Measurements from ENCODE around the gene KRTAP13-2.

The KRTAP13-2 gene, protein sequence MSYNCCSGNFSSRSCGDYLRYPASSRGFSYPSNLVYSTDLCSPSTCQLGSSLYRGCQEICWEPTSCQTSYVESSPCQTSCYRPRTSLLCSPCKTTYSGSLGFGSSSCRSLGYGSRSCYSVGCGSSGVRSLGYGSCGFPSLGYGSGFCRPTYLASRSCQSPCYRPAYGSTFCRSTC

DNA sequence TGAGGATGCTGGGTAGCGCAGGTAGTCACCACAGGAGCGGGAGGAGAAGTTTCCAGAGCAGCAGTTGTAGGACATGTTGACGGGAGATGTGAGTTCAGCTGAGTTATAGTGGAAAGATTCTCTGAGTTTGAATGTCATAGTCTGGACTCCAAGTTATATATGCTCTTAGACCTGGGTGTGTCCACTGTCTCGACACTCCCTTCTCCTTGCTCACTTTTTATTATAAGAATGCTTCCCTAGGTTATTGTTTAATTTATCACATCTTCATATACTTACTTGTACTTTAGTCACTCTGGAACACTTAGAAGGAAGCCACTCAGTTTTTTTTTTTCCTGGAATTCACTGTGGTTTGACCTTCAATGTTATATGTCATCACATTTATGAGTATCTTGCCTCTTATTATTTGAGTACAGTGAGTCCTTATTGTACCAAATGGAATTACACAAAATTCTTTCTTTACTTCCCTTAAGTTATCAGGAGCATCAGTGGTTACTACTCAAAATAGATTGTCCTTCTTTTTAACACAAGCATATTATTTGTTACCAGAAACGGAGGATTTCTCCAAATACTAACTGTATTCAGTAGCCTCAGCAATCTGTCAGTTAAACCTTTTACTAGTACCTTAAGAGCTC is at the start of gene KRTAP13-2:
TSS of gene KRTAP13-2 (minus strand) at position 133 of the 632 bp plus-strand sequence. CDS start at position 75, 58 bp downstream.
- DNase-seq = no peak

DNA sequence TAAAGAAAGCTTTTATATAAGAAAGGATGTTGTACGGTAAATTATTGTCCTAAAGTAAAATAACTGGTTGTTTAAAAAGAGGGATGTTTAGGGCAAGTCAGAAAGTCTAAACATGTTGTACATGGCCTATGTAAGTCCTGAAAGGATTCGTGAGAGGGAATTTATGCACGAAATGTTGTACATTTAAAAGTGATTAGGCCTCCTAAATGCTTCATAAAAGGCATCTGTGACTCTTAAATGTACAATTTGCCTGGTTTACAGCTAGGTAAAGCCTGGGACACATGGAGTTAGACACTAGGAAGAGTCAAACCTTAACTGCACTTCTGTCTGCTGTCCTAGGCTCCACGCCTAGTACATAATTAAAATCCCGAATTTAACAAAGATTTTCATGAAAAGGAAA is 43.9 kb upstream of the KRTAP13-2 start:
- no peak for DNase-seq

DNA sequence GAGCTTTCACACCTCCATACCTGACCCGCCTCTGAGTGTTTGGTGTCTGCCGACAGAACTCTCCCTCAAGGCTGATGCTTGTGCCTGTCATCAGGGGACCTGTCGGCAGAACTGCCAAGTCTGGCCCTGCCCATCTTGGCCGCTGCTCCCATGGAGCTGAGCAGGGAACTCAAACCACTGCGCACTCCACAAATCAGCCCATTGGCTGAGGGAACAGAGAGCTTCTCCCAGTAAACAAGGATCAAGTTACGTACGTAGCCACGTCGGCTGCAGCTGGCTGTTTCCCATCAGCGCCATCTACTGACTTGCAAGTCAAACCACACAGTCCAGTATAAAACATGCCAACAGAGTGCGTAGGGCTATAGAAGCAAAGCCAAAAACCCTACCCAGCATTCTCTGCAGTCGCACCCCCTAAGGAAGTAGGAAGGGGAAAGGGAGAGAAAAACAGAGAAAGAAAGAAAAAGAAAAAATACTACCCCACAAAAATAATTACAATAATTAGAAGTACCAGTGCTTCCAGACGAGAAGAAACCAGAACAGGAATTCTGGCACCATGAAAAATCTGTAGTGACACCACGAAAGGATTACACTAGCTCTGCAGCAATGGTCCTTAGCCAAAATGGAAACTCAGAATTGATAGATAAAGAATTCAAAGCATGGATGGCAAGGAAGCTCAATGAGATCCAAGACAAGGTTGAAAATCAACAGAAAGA is 36.9 kb upstream of the KRTAP13-2 start:
- peak; percentile 33 for DNase-seq

GRCh38 chr21:30395731-30396130 is 23.7 kb upstream of the KRTAP13-2 start, which contains the start of gene KRTAP13-1:
TSS of gene KRTAP13-1 (plus strand) at chr21:30396031. CDS start at chr21:30396087, 56 bp downstream.
- DNase-seq = no peak

- no peak for DNase-seq
Observed at GRCh38 chr21:30391492-30392025, 19.5 kb upstream of the KRTAP13-2 start.

DNA sequence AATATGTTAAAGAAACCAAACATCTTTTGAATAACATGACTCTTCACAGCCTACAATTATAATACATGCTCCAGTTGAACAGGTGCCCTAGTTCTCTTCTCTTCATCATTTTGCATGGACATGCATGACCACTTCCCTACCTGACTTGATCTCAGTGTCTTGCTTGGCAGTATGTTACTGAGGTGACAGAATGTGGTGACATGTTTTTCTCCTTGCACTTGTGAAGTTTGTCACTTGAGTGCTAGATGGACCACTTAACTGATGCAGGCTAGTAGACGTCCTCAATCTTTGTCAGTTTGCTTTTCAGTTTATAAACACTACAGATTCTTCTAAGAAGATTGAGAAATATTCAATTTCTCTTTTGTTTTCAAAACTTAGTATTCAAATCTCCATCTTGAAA is 10.1 kb upstream of the KRTAP13-2 start:
- no peak for DNase-seq

DNA sequence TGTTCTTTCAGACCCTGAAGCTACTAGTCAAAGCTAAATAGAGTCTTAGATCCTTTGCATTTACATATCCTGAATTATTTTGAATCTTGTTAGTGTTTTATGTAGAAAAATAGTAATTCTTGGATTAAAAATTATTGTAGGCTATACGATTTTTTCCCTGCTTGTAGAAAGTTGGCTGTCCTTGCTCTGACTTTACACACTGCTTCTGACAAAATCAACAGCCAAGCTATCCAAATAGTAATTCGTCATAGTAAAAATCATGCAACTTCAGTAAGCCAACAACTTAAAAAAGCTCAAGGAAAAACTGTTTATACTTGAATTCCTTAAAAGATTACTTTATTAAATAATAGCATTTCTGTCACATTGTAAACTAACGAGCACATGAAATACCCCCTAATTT is 16.2 kb downstream of the KRTAP13-2 start:
- no peak for DNase-seq

DNA sequence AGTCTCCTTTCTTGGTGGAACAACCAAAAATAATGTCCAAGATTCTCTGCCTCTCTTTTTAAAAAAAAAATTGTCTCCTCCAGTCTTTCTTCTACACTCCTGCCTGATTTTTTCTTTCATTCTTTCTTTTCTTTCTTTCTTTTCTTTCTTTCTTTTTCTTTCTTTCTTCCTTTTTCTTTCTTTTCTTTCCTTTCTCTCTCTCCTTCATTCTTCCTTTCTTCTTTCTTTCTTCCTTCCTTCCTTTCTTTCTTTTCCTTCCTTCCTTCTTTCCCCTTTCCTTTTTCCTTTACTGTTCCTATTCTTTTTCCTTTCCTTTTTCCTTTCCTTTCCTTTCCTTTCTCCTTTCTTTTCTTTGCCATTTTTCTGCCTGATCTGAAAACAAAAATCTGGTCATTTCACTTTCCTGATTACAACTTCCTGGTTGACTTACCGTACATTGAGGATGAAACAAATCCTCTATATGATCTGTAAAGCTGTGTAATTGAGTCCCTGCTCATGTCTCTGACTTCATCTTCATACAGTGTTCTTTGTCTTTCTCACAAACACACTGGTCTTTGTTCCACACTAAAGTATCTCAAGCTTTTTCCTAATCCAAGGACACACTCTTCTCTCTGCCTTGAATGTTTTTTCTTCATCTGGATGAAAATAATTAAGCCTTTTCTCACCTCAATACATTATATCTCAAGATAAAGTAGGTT is 17.6 kb downstream of the KRTAP13-2 start:
- DNase-seq = no peak

- no peak for DNase-seq
Observed at GRCh38 chr21:30351534-30351933, 20.5 kb downstream of the KRTAP13-2 start.

GRCh38 chr21:30349572-30349971 is 22.5 kb downstream of the KRTAP13-2 start:
- DNase-seq = no peak

- no peak for DNase-seq
Observed at GRCh38 chr21:30348506-30348905, 23.6 kb downstream of the KRTAP13-2 start, which contains the start of gene KRTAP23-1. TSS of gene KRTAP23-1 (minus strand) at chr21:30348606. CDS start at chr21:30348606, 0 bp downstream.

- DNase-seq = no peak
Observed at GRCh38 chr21:30345014-30345413, 27.1 kb downstream of the KRTAP13-2 start.

DNA sequence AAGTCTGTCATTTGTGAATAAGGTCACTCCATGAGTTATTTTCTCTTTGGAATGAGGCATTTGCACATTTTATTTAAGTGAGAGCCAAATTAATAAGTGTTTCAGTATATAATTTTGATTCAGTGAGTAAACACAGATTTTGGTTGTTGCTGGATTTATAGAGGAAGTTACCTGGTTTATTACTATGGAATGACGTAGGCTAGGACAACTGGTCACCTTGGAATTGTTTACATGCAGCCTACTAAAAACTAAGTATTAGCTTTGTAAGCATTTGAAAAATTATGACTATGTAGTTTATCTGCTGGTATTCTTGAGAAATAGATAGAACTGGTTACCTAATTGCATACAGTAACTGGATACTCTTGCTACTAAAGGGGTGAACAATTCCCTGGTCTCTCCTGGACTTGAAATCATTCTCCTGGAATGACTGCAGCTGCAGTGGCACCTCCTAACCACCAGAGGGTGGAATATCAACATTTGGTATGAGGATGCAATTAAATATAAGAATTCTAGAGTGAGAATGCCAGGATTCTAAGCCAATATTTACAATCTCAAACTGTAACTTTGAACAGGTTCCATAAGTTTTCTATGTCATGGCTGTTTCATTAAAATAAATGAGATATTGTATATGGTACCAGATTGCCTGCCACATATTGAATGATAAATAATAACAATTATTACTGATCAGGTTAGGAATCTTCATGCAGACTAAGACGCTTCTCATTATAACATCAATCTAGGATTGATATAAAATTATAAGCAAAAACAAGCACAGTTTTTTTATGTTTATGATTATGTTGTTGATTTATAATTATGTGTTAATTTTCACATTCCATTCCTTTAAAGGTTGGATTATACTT is 31.1 kb downstream of the KRTAP13-2 start:
- DNase-seq = no peak

- DNase-seq = no peak
Observed at GRCh38 chr21:30338717-30339116, 33.4 kb downstream of the KRTAP13-2 start.

- no peak for DNase-seq
Observed at GRCh38 chr21:30337772-30338171, 34.3 kb downstream of the KRTAP13-2 start.

DNA sequence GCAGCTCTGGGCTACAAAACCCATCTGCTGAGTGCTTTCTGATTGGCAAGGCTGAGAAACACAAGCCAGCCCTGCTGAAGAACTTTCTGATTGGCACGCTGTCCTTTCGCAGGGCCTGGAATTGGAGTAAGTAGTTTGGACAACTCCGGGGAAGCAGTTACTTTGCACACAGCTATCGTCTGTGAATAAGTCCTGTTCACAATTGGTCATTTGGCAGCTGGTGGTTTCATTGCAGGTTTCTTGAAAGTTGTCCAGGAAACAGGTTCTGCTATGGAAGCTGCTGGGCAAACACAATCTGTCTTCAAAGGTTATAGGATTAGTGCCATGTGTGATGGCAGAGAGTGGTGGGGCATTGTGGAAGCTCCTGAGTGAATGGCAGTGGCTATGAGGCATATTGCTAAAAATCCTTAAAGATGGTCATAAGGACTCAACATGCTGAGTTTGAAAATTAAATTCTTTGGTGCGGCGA is 34.8 kb downstream of the KRTAP13-2 start, which contains the start of gene KRTAP27-1:
TSS of gene KRTAP27-1 (minus strand) at position 419 of the 469 bp plus-strand sequence. CDS start at position 393, 26 bp downstream.
- no peak for DNase-seq

DNA sequence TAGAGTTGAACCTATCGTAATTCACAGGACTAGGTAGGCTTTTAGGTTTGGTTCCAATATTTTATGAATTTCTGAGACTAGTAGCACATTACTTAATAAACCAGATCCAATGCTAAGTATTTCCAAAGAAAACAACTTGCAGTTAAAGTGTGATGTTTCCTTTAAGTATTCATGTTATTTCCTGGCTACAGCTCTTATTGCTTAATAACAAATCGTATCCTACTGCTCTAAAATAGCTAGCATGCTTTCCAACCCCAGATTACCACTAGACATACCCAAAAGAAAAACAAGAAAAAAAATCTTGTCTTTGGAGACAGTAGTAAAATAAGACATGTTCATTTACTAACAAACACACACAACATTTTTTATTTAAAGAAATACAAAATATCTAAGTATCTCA is 35.5 kb downstream of the KRTAP13-2 start:
- no peak for DNase-seq

DNA sequence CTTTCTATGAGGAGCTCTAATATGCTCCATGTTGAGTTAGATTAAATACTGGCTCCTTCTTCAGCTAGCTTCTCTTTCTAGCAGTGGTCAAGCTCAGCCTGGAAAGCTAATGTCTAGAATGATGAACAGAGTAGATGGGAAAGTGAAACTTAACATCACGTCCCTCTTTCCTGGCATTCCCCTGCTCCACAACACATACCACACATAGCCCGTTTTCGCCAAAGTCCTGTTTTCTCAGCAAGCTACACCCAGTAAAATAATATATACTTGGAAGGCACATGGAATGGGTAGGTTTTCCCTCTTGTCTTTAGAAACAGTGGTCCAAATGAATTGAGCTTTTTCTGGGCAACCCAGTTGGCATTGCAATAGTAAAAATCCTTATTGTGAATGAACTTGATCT is 38.3 kb downstream of the KRTAP13-2 start:
- no peak for DNase-seq

DNA sequence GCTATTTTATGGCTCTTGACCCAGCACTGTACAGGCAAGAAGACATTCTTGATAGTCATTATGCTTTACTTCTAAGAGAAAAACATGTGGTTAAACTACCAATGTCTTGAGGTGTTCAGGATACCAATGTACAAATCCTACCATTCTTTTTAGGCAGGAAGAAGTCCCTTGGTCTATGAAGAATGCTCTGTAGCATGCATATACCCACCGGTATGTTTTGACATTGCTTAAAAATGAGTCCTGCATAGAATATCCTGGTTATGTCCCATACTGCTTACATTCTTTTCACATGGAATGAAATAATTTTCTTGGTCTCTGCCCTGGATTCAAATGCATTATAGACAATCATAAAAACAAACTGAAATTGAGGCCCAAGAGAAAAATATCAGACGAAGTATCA is 39.4 kb downstream of the KRTAP13-2 start:
- DNase-seq = no peak

- no peak for DNase-seq
Observed at GRCh38 chr21:30329203-30329875, 42.7 kb downstream of the KRTAP13-2 start.

- no peak for DNase-seq
Observed at GRCh38 chr21:30326390-30326789, 45.7 kb downstream of the KRTAP13-2 start.
